Progenitor cell of endocrine pancreas (in vitro differentiated cells): ENCODE measurements around the gene APRT. TPM values are rescaled to one million over a fixed set of nuclear protein-coding genes. Genes with fewer than 3 reads are reported as not detected.

Experiments
- DNase-seq: peaks from one replicate; pipeline ENCODE4 v3.0.0; 2021; ENCODE audit warnings: low spot score; ENCODE audit not compliant: unreplicated experiment
- H3K27ac Mint-ChIP-seq: 2 replicates; pipeline ENCODE4 v1.8.0; 2021; ENCODE audit warnings: mild to moderate bottlenecking, moderate library complexity, mixed read lengths
- H3K27me3 Mint-ChIP-seq: 2 replicates; pipeline ENCODE4 v1.8.0; 2021; ENCODE audit warnings: mixed read lengths
- H3K36me3 Mint-ChIP-seq: 2 replicates; pipeline ENCODE4 v1.8.0; 2022; ENCODE audit warnings: mixed read lengths; ENCODE audit not compliant: insufficient read depth
- H3K4me1 Mint-ChIP-seq: 2 replicates; pipeline ENCODE4 v1.8.0; 2021; ENCODE audit warnings: low read depth, mixed read lengths
- H3K4me3 Mint-ChIP-seq: 2 replicates; pipeline ENCODE4 v1.8.0; 2021; ENCODE audit warnings: low read depth, mild to moderate bottlenecking, moderate library complexity, mixed read lengths
- H3K9me3 Mint-ChIP-seq: 2 replicates; pipeline ENCODE4 v1.8.0; 2021; ENCODE audit warnings: low read depth, mixed read lengths
- total RNA-seq: library from RNA; stranded (reverse); gene quantifications from 2 replicates; pipeline ENCODE4 v1.2.1, GENCODE V29; 2021
- TF ChIP-seq, protein P1 (sequence below): fragments of 200-600 bp; sonication (generic); IDR thresholded peaks from one replicate; pipeline ENCODE4 v1.5.0; 2021; ENCODE audit warnings: antibody characterized with exemption, mild to moderate bottlenecking; ENCODE audit not compliant: unreplicated experiment

Gene APRT
- total RNA-seq, 1 donor from 2014 or later = 100 TPM

- H3K4me3 Mint-ChIP-seq = no peak overlapping the region
- no peaks in the 10 kb centered on the region for H3K27me3 Mint-ChIP-seq
- DNase-seq = no peak
- no peak overlapping the region for H3K27ac Mint-ChIP-seq
- H3K9me3 Mint-ChIP-seq = no peaks in the 10 kb centered on the region
- H3K4me1 Mint-ChIP-seq = peaks cover 38% of the 10 kb centered on the region
- H3K36me3 Mint-ChIP-seq = no peaks in the 10 kb centered on the region
- TF ChIP-seq, protein P1, sequence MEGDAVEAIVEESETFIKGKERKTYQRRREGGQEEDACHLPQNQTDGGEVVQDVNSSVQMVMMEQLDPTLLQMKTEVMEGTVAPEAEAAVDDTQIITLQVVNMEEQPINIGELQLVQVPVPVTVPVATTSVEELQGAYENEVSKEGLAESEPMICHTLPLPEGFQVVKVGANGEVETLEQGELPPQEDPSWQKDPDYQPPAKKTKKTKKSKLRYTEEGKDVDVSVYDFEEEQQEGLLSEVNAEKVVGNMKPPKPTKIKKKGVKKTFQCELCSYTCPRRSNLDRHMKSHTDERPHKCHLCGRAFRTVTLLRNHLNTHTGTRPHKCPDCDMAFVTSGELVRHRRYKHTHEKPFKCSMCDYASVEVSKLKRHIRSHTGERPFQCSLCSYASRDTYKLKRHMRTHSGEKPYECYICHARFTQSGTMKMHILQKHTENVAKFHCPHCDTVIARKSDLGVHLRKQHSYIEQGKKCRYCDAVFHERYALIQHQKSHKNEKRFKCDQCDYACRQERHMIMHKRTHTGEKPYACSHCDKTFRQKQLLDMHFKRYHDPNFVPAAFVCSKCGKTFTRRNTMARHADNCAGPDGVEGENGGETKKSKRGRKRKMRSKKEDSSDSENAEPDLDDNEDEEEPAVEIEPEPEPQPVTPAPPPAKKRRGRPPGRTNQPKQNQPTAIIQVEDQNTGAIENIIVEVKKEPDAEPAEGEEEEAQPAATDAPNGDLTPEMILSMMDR = no peak
Measured at GRCh38 chr16:88767546-88768070, 44.1 kb downstream of the APRT start.

GRCh38 chr16:88766975-88767374 lies 44.8 kb downstream of the APRT start:
- peak overlapping the region; percentile 38 for H3K27ac Mint-ChIP-seq
- no peaks in the 10 kb centered on the region for H3K9me3 Mint-ChIP-seq
- TF ChIP-seq, protein P1 = no peak
- H3K27me3 Mint-ChIP-seq = no peaks in the 10 kb centered on the region
- H3K4me1 Mint-ChIP-seq = peaks cover 38% of the 10 kb centered on the region
- no peaks in the 10 kb centered on the region for H3K36me3 Mint-ChIP-seq
- no peak overlapping the region for H3K4me3 Mint-ChIP-seq
- no peak for DNase-seq

- no peak overlapping the region for H3K4me3 Mint-ChIP-seq
- H3K36me3 Mint-ChIP-seq = no peaks in the 10 kb centered on the region
- no peaks in the 10 kb centered on the region for H3K9me3 Mint-ChIP-seq
- peak overlapping the region; percentile 71 for H3K27ac Mint-ChIP-seq
- no peak for DNase-seq
- TF ChIP-seq, protein P1 = no peak
- peaks cover 34% of the 10 kb centered on the region for H3K4me1 Mint-ChIP-seq
- H3K27me3 Mint-ChIP-seq = no peaks in the 10 kb centered on the region
Measured at GRCh38 chr16:88764913-88765349, 46.8 kb downstream of the APRT start.

GRCh38 chr16:88764080-88764479 lies 47.6 kb downstream of the APRT start:
- Mint-ChIP-seq H3K36me3 (no peaks in the 10 kb centered on the region), H3K9me3 (no peaks in the 10 kb centered on the region), H3K4me3 (no peak overlapping the region), H3K27ac (peak overlapping the region; percentile 98), H3K4me1 (peaks cover 34% of the 10 kb centered on the region), H3K27me3 (no peaks in the 10 kb centered on the region)
- TF ChIP-seq, protein P1 = no peak
- DNase-seq = no peak

GRCh38 chr16:88763502-88764053 lies 48.1 kb downstream of the APRT start:
- TF ChIP-seq, protein P1 = peak; percentile 38
- H3K4me1 Mint-ChIP-seq = peaks cover 34% of the 10 kb centered on the region
- H3K9me3 Mint-ChIP-seq = no peaks in the 10 kb centered on the region
- no peaks in the 10 kb centered on the region for H3K27me3 Mint-ChIP-seq
- peak overlapping the region; percentile 1 for H3K4me3 Mint-ChIP-seq
- no peaks in the 10 kb centered on the region for H3K36me3 Mint-ChIP-seq
- peak overlapping the region; percentile 98 for H3K27ac Mint-ChIP-seq
- peak; percentile 63 for DNase-seq
